ENCODE measurements around the gene ZNF157. TPM values are rescaled to one million over a fixed set of nuclear protein-coding genes. Genes with fewer than 3 reads are reported as not detected.
A peak's percentile ranks its signal among the peaks of the same experiment; 100 is the strongest.
"Not testable (repeated sequence)": the region's sequence is repeated elsewhere in the genome, so short reads cannot be mapped to it uniquely, and the experiment has no call there.

Gene ZNF157
- total and polyA plus RNA-seq, 10 donors, result 0.16 to 1.6 (median 0.46) TPM

DNA sequence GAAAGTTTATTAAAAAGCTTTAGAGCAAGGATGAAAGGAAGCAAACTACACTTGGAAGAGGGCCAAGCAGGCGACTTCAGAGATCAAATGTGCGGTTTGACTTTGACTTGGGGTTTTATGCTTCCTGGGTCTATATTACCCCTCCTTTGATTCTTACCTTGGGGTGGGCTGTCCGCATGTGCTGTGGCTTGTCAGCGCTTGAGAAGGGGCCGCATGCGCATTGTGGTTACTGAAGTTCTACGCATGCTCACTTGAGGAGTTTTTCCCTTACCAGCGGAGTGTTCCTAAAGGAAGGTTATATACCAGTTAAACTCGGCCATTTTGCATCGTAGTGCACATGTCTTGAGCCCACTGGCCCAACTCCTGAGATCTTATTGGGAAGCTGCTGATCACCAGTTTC is 9.9 kb downstream of the ZNF157 start:
- H3K27ac ChIP-seq, result peak overlapping the region in 7 of 8 donors; percentile 43 to 56 (median 46)
- 12 to 50% (median 19%) methylated on average over 10 of the region's 10 CpGs for WGBS, 5 donors

DNA sequence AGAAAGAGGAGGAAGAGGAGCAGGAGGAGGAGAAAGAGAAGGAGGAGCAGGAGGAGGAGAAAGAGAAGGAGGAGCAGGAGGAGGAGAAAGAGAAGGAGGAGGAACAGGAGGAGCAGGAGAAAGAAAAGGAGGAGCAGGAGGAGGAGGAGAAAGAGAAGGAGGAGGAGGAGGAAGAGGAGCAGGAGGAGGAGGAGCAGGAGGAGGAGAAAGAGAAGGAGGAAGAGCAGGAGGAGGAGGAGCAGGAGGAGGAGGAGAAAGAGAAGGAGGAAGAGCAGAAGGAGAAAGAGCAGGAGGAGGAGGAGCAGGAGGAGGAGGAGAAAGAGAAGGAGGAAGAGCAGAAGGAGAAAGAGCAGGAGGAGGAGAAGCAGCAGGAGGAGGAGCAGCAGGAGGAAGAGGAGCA is 10.5 kb downstream of the ZNF157 start:
- not testable (repeated sequence) for H3K4me1 ChIP-seq, H3K9me3 ChIP-seq, H3K36me3 ChIP-seq
- Histone ChIP-seq H3K27ac (peak overlapping the region in 5 of 8 donors; percentile 43 to 56 (median 51)), H3K4me3 (peak overlapping the region in 3 of 8 donors; percentile 5 to 49 (median 13)), H3K27me3 (replicated peaks in 1 of 7) (peaks cover 0 to 16% (median 0%) of the 10 kb centered on the region in 7 donors)
- intact Hi-C loops (cut with DNase I; ENCODE audit: low total_unique reads), result loop anchor here (5.0 kb wide), 1 partner anchor 189 kb away; the partner anchor contains the start of gene UBA1
- DNase-seq, result peak; percentile 1

More for the DNA sequence above, 9.9 kb downstream of the ZNF157 start:
- H3K4me3 ChIP-seq, result peak overlapping the region in 4 of 8 donors; percentile 4 to 49 (median 9)
- no peak for TF ChIP-seq POLR2A (IDR thresholded peaks at IDR 0.05)
- TF ChIP-seq POLR2AphosphoS5 (IDR thresholded peaks at IDR 0.05), result no peak
- TF ChIP-seq, protein P1, sequence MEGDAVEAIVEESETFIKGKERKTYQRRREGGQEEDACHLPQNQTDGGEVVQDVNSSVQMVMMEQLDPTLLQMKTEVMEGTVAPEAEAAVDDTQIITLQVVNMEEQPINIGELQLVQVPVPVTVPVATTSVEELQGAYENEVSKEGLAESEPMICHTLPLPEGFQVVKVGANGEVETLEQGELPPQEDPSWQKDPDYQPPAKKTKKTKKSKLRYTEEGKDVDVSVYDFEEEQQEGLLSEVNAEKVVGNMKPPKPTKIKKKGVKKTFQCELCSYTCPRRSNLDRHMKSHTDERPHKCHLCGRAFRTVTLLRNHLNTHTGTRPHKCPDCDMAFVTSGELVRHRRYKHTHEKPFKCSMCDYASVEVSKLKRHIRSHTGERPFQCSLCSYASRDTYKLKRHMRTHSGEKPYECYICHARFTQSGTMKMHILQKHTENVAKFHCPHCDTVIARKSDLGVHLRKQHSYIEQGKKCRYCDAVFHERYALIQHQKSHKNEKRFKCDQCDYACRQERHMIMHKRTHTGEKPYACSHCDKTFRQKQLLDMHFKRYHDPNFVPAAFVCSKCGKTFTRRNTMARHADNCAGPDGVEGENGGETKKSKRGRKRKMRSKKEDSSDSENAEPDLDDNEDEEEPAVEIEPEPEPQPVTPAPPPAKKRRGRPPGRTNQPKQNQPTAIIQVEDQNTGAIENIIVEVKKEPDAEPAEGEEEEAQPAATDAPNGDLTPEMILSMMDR (IDR thresholded peaks at IDR 0.05 in 8 of 11, conservative IDR thresholded peaks at IDR 0.05 in 3 of 11), result no peak
- DNase-seq, result peak; percentile 81
- H3K4me1 ChIP-seq, result peaks cover 0 to 8% (median 0%) of the 10 kb centered on the region in 6 donors
- intact Hi-C loops (cut with DNase I; ENCODE audit: low total_unique reads), result loop anchor here (5.0 kb wide), 1 partner anchor 188 kb away; the partner anchor contains the start of gene UBA1
- no peaks in the 10 kb centered on the region for H3K9me3 ChIP-seq
- no peaks in the 10 kb centered on the region for H3K36me3 ChIP-seq
- H3K27me3 ChIP-seq (replicated peaks in 1 of 7), result peaks cover 0 to 18% (median 0%) of the 10 kb centered on the region in 7 donors

DNA sequence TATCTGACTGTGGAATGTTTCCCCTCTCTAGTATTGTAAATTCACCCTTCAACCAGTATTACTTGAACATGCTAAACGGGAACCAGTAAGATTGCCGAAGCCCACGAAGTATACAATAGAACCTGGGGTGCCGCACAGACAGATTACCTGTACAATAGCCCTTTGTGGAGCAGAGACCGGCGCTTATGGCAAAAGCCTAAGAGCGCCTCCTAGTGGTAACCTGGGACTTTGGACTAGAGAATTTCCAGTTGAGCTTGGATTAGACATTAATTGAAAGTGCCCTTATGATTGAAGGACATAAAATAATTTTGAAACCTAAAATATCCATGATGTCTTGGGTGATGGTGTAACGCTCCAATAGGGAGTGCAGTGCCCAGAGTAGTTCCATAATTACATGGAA is 14.1 kb downstream of the ZNF157 start:
- peaks cover 0 to 8% (median 0%) of the 10 kb centered on the region in 6 donors for H3K4me1 ChIP-seq
- no peaks in the 10 kb centered on the region for H3K9me3 ChIP-seq
- peak; percentile 80 for DNase-seq
- peaks cover 0 to 12% (median 0%) of the 10 kb centered on the region in 7 donors for H3K27me3 ChIP-seq (replicated peaks in 1 of 7)
- no peak overlapping the region for H3K27ac ChIP-seq
- WGBS, 5 donors, result 1 to 13% (median 2%) methylated on average over 8 of the region's 8 CpGs
- H3K4me3 ChIP-seq, result no peak overlapping the region
- no peaks in the 10 kb centered on the region for H3K36me3 ChIP-seq
- intact Hi-C loops (cut with DNase I; ENCODE audit: low total_unique reads), result loop anchor here (5.0 kb wide), 1 partner anchor 192 kb away; the partner anchor contains the start of gene UBA1
- TF ChIP-seq, protein P1 (IDR thresholded peaks at IDR 0.05 in 8 of 11, conservative IDR thresholded peaks at IDR 0.05 in 3 of 11), result peak; percentile 41 to 81 (median 68)
- TF ChIP-seq POLR2AphosphoS5 (IDR thresholded peaks at IDR 0.05), result peak in 1 of 3 donors; percentile 12
- no peak for TF ChIP-seq POLR2A (IDR thresholded peaks at IDR 0.05)

DNA sequence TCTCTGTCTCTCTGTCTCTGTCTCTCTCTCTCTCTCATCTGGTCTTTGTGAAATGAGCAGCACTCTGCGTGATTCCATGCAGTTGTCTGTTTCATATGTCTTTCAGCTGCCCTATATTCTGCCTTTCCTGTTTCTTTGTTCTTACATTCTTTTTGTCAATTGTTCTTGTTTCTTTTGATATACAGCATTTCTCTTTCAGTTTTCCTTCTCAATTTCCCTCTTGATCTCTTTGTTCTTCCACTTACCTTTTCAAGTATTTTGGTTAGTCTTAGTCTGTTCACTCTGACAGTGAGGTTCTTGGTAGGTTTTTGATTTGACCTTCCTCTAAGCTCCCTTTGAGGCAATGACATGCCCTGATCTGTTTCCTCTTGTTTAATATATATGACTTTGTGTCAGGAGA is 20.4 kb downstream of the ZNF157 start:
- no peak overlapping the region for H3K27ac ChIP-seq
- TF ChIP-seq POLR2AphosphoS5 (IDR thresholded peaks at IDR 0.05) (no peak), POLR2A (IDR thresholded peaks at IDR 0.05) (no peak)
- TF ChIP-seq, protein P1 (IDR thresholded peaks at IDR 0.05 in 8 of 11, conservative IDR thresholded peaks at IDR 0.05 in 3 of 11), result no peak
- intact Hi-C loops (cut with DNase I; ENCODE audit: low total_unique reads), result no loop called here
- no peaks in the 10 kb centered on the region for H3K9me3 ChIP-seq
- no peak overlapping the region for H3K4me3 ChIP-seq
- 48 to 78% (median 63%) methylated on average over 1 of the region's 1 CpG for WGBS, 5 donors
- no peaks in the 10 kb centered on the region for H3K36me3 ChIP-seq
- no peaks in the 10 kb centered on the region for H3K4me1 ChIP-seq
- no peaks in the 10 kb centered on the region for H3K27me3 ChIP-seq (replicated peaks in 1 of 7)
- no peak for DNase-seq
